Measurements from ENCODE around the gene LEAP2.

DNA sequence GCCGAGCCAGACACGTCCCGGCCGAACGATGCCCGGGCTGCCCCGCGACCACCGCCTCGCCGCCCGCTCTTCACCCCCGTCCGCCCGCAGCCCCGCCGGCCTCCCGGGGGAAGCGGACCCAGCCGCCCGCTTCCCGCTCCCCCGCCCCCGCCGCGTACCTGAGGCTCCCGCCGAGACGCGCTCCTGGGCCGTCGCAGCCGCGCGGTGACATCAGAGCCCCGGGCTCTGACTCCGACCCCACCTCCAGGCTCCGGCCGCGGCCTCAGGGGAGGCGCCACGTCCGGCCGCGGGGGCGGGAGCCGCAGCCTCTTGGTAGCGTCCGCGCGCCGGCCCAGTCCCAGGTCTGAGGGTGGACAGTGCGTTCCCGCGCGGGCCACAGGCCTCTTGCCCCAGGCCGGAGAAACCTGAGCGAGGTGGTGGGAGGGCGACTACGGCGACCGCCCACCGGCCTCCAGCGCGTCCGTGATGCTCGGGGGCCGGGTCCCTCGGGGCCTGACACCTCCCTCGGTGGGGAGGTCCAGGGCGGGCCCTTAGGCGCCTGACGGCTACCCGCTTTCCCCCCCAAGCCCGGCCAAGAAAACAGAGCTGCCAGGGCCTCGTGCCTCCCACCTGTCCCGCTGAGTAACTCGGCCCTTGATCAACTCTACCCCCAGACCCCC lies 42.9 kb upstream of the LEAP2 start, which contains the start of gene SHROOM1:
- TF ChIP-seq, protein P1, sequence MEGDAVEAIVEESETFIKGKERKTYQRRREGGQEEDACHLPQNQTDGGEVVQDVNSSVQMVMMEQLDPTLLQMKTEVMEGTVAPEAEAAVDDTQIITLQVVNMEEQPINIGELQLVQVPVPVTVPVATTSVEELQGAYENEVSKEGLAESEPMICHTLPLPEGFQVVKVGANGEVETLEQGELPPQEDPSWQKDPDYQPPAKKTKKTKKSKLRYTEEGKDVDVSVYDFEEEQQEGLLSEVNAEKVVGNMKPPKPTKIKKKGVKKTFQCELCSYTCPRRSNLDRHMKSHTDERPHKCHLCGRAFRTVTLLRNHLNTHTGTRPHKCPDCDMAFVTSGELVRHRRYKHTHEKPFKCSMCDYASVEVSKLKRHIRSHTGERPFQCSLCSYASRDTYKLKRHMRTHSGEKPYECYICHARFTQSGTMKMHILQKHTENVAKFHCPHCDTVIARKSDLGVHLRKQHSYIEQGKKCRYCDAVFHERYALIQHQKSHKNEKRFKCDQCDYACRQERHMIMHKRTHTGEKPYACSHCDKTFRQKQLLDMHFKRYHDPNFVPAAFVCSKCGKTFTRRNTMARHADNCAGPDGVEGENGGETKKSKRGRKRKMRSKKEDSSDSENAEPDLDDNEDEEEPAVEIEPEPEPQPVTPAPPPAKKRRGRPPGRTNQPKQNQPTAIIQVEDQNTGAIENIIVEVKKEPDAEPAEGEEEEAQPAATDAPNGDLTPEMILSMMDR (IDR thresholded peaks at IDR 0.05): no peak
- TF ChIP-seq POLR2A (IDR thresholded peaks at IDR 0.05) (peak; percentile 77), POLR2AphosphoS5 (IDR thresholded peaks at IDR 0.05) (no peak)

Data from prostate gland (tissue), 2 donors.